ENCODE data around the gene HOXC12.

DNA sequence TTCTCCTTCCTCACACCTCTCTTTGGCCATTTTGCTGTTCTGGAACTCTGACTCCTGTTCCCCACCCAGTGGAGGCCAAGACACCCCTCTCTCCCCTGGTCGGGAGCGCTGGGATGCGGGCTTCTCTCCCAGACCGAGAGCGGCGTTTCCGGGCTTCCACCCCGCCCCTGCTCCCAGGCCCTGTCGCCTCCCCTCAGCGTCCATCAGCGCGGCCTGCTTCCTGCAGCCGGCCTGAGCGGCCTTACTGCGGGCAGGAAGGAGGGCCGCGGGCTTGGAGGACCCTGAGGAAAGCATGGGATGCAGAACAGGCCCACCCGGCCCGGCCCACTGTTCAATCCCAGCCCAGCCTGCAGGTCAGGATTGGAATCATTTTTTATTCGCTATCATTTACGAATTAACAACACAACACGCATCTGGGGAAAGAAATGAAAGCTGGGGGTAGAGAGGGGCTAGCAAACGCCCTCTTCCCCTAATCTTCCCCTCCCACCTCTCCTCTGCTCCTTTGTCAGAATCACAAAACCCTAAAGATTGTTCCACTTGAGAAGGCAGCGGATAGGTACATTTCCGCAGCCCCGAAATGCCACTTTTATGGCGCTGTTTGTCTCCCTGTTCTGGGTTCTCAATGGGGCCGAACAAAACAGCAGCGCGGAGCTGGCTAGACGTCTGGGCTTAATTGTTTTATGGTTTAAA, 50.3 kb downstream of the HOXC12 start:
- TF ChIP-seq, protein P1, sequence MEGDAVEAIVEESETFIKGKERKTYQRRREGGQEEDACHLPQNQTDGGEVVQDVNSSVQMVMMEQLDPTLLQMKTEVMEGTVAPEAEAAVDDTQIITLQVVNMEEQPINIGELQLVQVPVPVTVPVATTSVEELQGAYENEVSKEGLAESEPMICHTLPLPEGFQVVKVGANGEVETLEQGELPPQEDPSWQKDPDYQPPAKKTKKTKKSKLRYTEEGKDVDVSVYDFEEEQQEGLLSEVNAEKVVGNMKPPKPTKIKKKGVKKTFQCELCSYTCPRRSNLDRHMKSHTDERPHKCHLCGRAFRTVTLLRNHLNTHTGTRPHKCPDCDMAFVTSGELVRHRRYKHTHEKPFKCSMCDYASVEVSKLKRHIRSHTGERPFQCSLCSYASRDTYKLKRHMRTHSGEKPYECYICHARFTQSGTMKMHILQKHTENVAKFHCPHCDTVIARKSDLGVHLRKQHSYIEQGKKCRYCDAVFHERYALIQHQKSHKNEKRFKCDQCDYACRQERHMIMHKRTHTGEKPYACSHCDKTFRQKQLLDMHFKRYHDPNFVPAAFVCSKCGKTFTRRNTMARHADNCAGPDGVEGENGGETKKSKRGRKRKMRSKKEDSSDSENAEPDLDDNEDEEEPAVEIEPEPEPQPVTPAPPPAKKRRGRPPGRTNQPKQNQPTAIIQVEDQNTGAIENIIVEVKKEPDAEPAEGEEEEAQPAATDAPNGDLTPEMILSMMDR (conservative IDR thresholded peaks at IDR 0.05; ENCODE audit: low read length) = no peak
- no peak for TF ChIP-seq EZH2phosphoT487 (IDR thresholded peaks at IDR 0.05; ENCODE audit: borderline replicate concordance, low read depth, low read length)

Measured in OCI-LY7 (cell line).